H1 (cell line): Measurements from ENCODE around the gene NDUFA11. TPM values are rescaled to one million over a fixed set of nuclear protein-coding genes. Genes with fewer than 3 reads are reported as not detected.

Experiments used
- BRCA1 ChIP-seq: IDR thresholded peaks from 2 replicates; pipeline ENCODE4 v1.6.1; 2012; ENCODE audit warnings: low read depth, low read length, improper control_type of control experiment
- CEBPB ChIP-seq: IDR thresholded peaks from 2 replicates; pipeline ENCODE4 v1.6.1; 2012; ENCODE audit warnings: low read depth, low read length
- E2F6 ChIP-seq: IDR thresholded peaks from 2 replicates; pipeline ENCODE4 v1.6.1; 2012; ENCODE audit warnings: inconsistent platforms
- HDAC6 ChIP-seq: IDR thresholded peaks from one replicate; pipeline ENCODE4 v1.7.1; 2012; ENCODE audit warnings: low read depth, mild to moderate bottlenecking, inconsistent platforms, low read length, moderate library complexity
- JUND ChIP-seq: IDR thresholded peaks from 2 replicates; pipeline ENCODE4 v1.6.1; 2011; ENCODE audit warnings: mild to moderate bottlenecking, improper control_type of control experiment, low read length
- POU5F1 ChIP-seq: IDR thresholded peaks from 2 replicates; pipeline ENCODE4 v1.6.1; 2011; ENCODE audit warnings: low read depth, mild to moderate bottlenecking, low read length, moderate library complexity
- RXRA ChIP-seq: IDR thresholded peaks from 2 replicates; pipeline ENCODE4 v1.6.1; 2011; ENCODE audit warnings: low read depth, mild to moderate bottlenecking, low read length, moderate library complexity; ENCODE audit not compliant: insufficient read depth
- SIX5 ChIP-seq: IDR thresholded peaks from 2 replicates; pipeline ENCODE4 v1.6.1; 2011; ENCODE audit warnings: mild to moderate bottlenecking, low read depth, low read length
- SRF ChIP-seq: IDR thresholded peaks from 2 replicates; pipeline ENCODE4 v1.6.1; 2011; ENCODE audit warnings: mild to moderate bottlenecking, low read depth, low read length, moderate library complexity
- TCF12 ChIP-seq: IDR thresholded peaks from 2 replicates; pipeline ENCODE4 v1.6.1; 2011; ENCODE audit warnings: low read depth, mild to moderate bottlenecking, low read length
- polyA plus RNA-seq, 7 experiments: library from polyadenylated mRNA; depleted of rRNA in 3 of 7; stranded (reverse) in 5 of 7; unstranded in 2 of 7; fragments of >200 nt in 5 of 7; fragments of 200-250 nt in 2 of 7; gene quantifications; 1 replicate in 5 of 7; 2 replicates in 1 of 7; 4 replicates in 1 of 7; pipeline versions ENCODE4 v1.2.1 to v1.2.3, GENCODE V29; 2011 to 2013; ENCODE audit warnings: missing spikeins in 2 of 7, mixed read lengths in 2 of 7
- total RNA-seq: library from RNA; stranded (reverse); fragmentation: NEBNext Ultra II Directional; extraction: Animal tissue kit (Norgen Biotek cat#: 25700); gene quantifications from 2 replicates; pipeline ENCODE4 v1.2.1, GENCODE V29; 2021
- TF ChIP-seq, protein P1 (sequence below): IDR thresholded peaks from 2 replicates; pipeline ENCODE4 v1.6.1; 2012; ENCODE audit warnings: low read length, inconsistent platforms

The NDUFA11 gene
- total and polyA plus RNA-seq, 2 of the 8 experiments (the other 6 are each of a cell fraction or from before 2014, with no cell fraction given), result 205 to 1,037 TPM

GRCh38 chr19:5893296-5893903 is 10.2 kb downstream of the NDUFA11 start (continued):
- TF ChIP-seq, protein P1, sequence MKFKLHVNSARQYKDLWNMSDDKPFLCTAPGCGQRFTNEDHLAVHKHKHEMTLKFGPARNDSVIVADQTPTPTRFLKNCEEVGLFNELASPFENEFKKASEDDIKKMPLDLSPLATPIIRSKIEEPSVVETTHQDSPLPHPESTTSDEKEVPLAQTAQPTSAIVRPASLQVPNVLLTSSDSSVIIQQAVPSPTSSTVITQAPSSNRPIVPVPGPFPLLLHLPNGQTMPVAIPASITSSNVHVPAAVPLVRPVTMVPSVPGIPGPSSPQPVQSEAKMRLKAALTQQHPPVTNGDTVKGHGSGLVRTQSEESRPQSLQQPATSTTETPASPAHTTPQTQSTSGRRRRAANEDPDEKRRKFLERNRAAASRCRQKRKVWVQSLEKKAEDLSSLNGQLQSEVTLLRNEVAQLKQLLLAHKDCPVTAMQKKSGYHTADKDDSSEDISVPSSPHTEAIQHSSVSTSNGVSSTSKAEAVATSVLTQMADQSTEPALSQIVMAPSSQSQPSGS, result no peak
- TF ChIP-seq SRF (no peak), HDAC6 (no peak), POU5F1 (no peak), RXRA (no peak), TCF12 (no peak), CEBPB (no peak), JUND (no peak), SIX5 (no peak), E2F6 (no peak), BRCA1 (no peak)
- TF ChIP-seq, all 59 proteins: peak for 0
